Stomach (tissue), 9 donors: ENCODE measurements around the gene FGL2. TPM values are rescaled to one million over a fixed set of nuclear protein-coding genes. Genes with fewer than 3 reads are reported as not detected.

Experiments used
- DNase-seq, 2 donors: peaks; one replicate each; pipeline versions ENCODE4 v3.0.0 to v3.0.0-alpha.2; 2013 to 2019
- H3K27ac ChIP-seq, 5 donors: fragments of 200-600 bp in 4 of 5; sonication (generic) in 4 of 5; one replicate each; pipeline ENCODE4 v1.5.1; 2013 to 2019; ENCODE audit warnings: mild to moderate bottlenecking in 1 of 5, moderate library complexity in 1 of 5
- H3K27me3 ChIP-seq, 3 donors: fragments of 200-600 bp; sonication (generic); one replicate each; pipeline ENCODE4 v1.5.1; 2017 to 2019; ENCODE audit warnings: mixed run types in 1 of 3
- H3K36me3 ChIP-seq, 4 donors: fragments of 200-600 bp; sonication (generic); 1 replicate in 3 of 4; 2 replicates in 1 of 4; pipeline ENCODE4 v1.5.1; 2016 to 2019
- H3K4me1 ChIP-seq, 4 donors: fragments of 200-600 bp; sonication (generic); one replicate each; pipeline ENCODE4 v1.5.1; 2016 to 2019
- H3K4me3 ChIP-seq, 4 donors: fragments of 200-600 bp; sonication (generic) in 3 of 4; one replicate each; pipeline ENCODE4 v1.5.1; 2016 to 2019; ENCODE audit warnings: mild to moderate bottlenecking in 1 of 4
- H3K9me3 ChIP-seq, 4 donors: fragments of 200-600 bp; sonication (generic); one replicate each; pipeline ENCODE4 v1.5.1; 2016 to 2019
- CTCF ChIP-seq, 7 experiments: fragments of 450-650 bp in 4 of 7; fragments of 200-600 bp in 3 of 7; sonication (generic) in 3 of 7; IDR thresholded peaks; one replicate each; pipeline ENCODE4 v1.5.1; 2016 to 2019; ENCODE audit warnings: antibody characterized with exemption in 7 of 7, control low read depth in 2 of 7, mild to moderate bottlenecking in 1 of 7
- EP300 ChIP-seq: sonication (generic); formaldehyde crosslinking; IDR thresholded peaks from one replicate; pipeline ENCODE4 v1.6.1; 2017; ENCODE audit warnings: antibody characterized with exemption
- POLR2A ChIP-seq, 4 donors: fragments of 450-650 bp; IDR thresholded peaks; one replicate each; pipeline ENCODE4 v1.6.1; 2016; ENCODE audit warnings: antibody characterized with exemption in 4 of 4, control low read depth in 2 of 4, mild to moderate bottlenecking in 1 of 4, moderate library complexity in 1 of 4
- POLR2AphosphoS5 ChIP-seq, 3 donors: sonication (generic); formaldehyde crosslinking; IDR thresholded peaks; one replicate each; pipeline ENCODE4 v1.6.1; 2016; ENCODE audit warnings: antibody characterized with exemption in 3 of 3
- WGBS, 5 donors: extraction: QIAGEN DNeasy Blood & Tissue Kit in 3 of 5; methylation state at CpG; one replicate each; pipeline versions ENCODE4 v1.1.5 to v1.1.7; 2013 to 2018; 5-methylcytosine and 5-hydroxymethylcytosine counted together
- intact Hi-C: fragments of 100-400 bp; cut with DNase I; formaldehyde crosslinking; loops from one replicate; pipeline ENCODE4 v1.15.1; 2023; ENCODE audit warnings: low total_unique reads
- polyA plus RNA-seq, 3 donors: library from polyadenylated mRNA; stranded (reverse); fragments of 200-250 nt; gene quantifications; one replicate each; pipeline ENCODE4 v1.2.3, GENCODE V29; 2013
- total RNA-seq, 5 donors: library from RNA; depleted of rRNA; stranded (reverse); fragments of >200 nt; gene quantifications; one replicate each; pipeline versions ENCODE4 v1.1.0 to v1.2.3, GENCODE V29; 2014 to 2016
- donor health status: healthy with polysubstance abuse.
- donor health status: Bipolar disorder and iron deficiency.
- donor health status: healthy.

FGL2 gene
- total and polyA plus RNA-seq, 8 donors = 0.87 to 179 (median 13.5) TPM

GRCh38 chr7:77188731-77189437 lies 10.7 kb downstream of the FGL2 start:
- TF ChIP-seq CTCF (IDR thresholded peaks at IDR 0.05) (no peak), POLR2A (IDR thresholded peaks at IDR 0.05) (no peak), POLR2AphosphoS5 (IDR thresholded peaks at IDR 0.05) (no peak), EP300 (no peak)
- Histone ChIP-seq H3K4me1 (peaks cover 0 to 32% (median 5%) of the 10 kb centered on the region in 4 donors), H3K9me3 (no peaks in the 10 kb centered on the region), H3K36me3 (no peaks in the 10 kb centered on the region), H3K4me3 (no peak overlapping the region), H3K27ac (peak overlapping the region in 1 of 5 donors; percentile 27), H3K27me3 (no peaks in the 10 kb centered on the region)
- DNase-seq = no peak
- WGBS, 5 donors = 78 to 92% (median 87%) methylated on average over 4 of the region's 4 CpGs
- intact Hi-C loops = no loop called here

- H3K36me3 ChIP-seq = no peaks in the 10 kb centered on the region
- no peaks in the 10 kb centered on the region for H3K27me3 ChIP-seq
- intact Hi-C loops = no loop called here
- no peak overlapping the region for H3K27ac ChIP-seq
- H3K4me3 ChIP-seq = no peak overlapping the region
- no peak for DNase-seq
- WGBS, 5 donors = 80 to 91% (median 85%) methylated on average over 2 of the region's 2 CpGs
- no peaks in the 10 kb centered on the region for H3K9me3 ChIP-seq
- H3K4me1 ChIP-seq = peaks cover 0 to 24% (median 5%) of the 10 kb centered on the region in 4 donors
- TF ChIP-seq EP300 (no peak), CTCF (IDR thresholded peaks at IDR 0.05) (no peak), POLR2A (IDR thresholded peaks at IDR 0.05) (no peak), POLR2AphosphoS5 (IDR thresholded peaks at IDR 0.05) (no peak)
Measured at GRCh38 chr7:77185866-77186265, 13.8 kb downstream of the FGL2 start.

GRCh38 chr7:77184990-77185389 lies 14.6 kb downstream of the FGL2 start:
- no peaks in the 10 kb centered on the region for H3K27me3 ChIP-seq
- WGBS, 5 donors = 49 to 63% (median 52%) methylated on average over 3 of the region's 3 CpGs
- intact Hi-C loops = no loop called here
- peaks cover 0 to 24% (median 5%) of the 10 kb centered on the region in 4 donors for H3K4me1 ChIP-seq
- no peak for TF ChIP-seq POLR2AphosphoS5 (IDR thresholded peaks at IDR 0.05)
- no peak for TF ChIP-seq EP300
- TF ChIP-seq CTCF (IDR thresholded peaks at IDR 0.05) = no peak
- TF ChIP-seq POLR2A (IDR thresholded peaks at IDR 0.05) = no peak
- H3K27ac ChIP-seq = no peak overlapping the region
- H3K9me3 ChIP-seq = no peaks in the 10 kb centered on the region
- no peak for DNase-seq
- H3K36me3 ChIP-seq = no peaks in the 10 kb centered on the region
- H3K4me3 ChIP-seq = no peak overlapping the region

GRCh38 chr7:77184463-77184862 lies 15.2 kb downstream of the FGL2 start:
- no peak for DNase-seq
- Histone ChIP-seq H3K4me3 (no peak overlapping the region), H3K4me1 (peaks cover 0 to 19% (median 5%) of the 10 kb centered on the region in 4 donors), H3K36me3 (no peaks in the 10 kb centered on the region), H3K9me3 (no peaks in the 10 kb centered on the region), H3K27ac (no peak overlapping the region), H3K27me3 (no peaks in the 10 kb centered on the region)
- intact Hi-C loops = no loop called here
- TF ChIP-seq POLR2AphosphoS5 (IDR thresholded peaks at IDR 0.05) (no peak), EP300 (no peak), CTCF (IDR thresholded peaks at IDR 0.05) (no peak), POLR2A (IDR thresholded peaks at IDR 0.05) (no peak)
